ENCODE results near the gene RSPH3.

DNA sequence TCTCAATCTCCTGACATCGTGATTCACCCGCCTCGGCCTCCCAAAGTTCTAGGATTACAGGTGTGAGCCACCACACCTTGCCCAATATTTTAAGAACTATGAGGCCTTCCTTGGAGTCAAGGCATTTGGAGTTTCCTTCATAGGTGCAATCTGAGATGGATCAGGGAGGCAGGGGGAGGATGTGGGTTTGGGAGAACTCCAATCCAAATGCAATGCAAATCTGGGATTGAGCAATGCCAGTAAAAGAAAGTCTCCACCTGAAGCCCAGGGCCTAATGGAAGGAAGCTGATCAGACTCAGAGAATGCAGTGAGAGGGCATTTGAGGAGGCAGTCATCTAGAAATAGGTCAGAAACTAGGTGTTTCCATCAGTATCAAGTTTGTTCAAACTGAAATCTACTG is 21.2 kb downstream of the RSPH3 start:
- TF ChIP-seq, protein P1, sequence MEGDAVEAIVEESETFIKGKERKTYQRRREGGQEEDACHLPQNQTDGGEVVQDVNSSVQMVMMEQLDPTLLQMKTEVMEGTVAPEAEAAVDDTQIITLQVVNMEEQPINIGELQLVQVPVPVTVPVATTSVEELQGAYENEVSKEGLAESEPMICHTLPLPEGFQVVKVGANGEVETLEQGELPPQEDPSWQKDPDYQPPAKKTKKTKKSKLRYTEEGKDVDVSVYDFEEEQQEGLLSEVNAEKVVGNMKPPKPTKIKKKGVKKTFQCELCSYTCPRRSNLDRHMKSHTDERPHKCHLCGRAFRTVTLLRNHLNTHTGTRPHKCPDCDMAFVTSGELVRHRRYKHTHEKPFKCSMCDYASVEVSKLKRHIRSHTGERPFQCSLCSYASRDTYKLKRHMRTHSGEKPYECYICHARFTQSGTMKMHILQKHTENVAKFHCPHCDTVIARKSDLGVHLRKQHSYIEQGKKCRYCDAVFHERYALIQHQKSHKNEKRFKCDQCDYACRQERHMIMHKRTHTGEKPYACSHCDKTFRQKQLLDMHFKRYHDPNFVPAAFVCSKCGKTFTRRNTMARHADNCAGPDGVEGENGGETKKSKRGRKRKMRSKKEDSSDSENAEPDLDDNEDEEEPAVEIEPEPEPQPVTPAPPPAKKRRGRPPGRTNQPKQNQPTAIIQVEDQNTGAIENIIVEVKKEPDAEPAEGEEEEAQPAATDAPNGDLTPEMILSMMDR (IDR thresholded peaks at IDR 0.05) = no peak
- no peak for TF ChIP-seq POLR2A (IDR thresholded peaks at IDR 0.05)
